Stimulated activated CD4-positive, alpha-beta T cell treated with anti-CD3 and anti-CD28 coated beads, Interleukin-4, amount 100 ng/mL, for 24 hours (primary cell): Measurements from ENCODE around the gene MTHFS.
A peak's percentile ranks its signal among the peaks of the same experiment; 100 is the strongest.

Experiments used
- DNase-seq: peaks from one replicate; pipeline ENCODE4 v3.0.0-alpha.2; 2020

Gene MTHFS

DNA sequence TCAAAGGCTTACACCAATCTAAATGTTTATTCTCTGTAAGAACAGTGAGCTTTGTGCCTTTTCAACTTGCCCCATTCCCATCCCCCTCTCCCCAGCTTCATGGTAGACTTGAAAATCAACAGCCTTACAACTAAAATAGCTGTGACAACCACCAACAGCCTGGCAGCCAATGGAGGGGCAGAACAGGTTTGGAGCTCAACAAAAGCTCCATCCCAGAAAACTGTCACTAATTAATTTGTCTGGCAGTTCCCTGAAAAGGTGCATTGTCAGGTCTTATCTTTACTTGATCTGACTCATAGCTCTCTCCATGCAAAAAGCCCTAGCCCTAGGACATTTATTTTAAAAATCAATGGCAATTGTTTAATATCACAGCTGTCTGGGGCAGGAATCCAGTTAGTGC is 22.6 kb downstream of the MTHFS start:
- no peak for DNase-seq

DNA sequence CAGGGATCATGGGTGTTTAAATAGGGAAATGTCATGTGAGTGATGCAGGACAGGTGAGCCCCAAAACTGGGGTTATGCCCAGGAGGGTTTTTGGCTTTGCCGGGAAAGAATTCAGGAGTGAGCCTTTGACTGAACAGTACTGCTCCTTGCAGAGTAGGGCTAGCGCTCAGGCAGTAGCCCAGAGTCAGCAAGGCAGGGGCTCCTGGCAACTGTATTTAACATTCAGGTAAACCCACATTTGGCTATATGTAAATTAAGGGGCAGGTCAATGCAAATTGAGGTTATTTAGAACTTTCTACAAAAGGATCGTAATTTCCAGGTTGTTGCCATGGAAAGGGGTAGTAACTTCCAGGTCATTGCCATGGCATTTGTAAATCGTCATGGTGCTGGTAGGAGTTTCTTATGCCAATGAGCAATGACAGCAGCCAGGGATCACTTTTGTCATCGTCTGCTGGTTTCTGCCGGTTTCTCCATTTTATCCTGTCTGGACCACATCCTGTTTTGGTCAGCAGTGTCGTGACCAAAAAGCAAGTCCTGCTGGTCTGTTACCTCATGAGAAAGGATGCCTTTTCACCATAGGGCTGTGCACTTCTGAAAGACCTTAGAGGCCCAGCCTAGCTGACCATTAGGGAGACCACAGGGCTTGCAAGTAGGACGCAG is 24.3 kb downstream of the MTHFS start:
- peak; percentile 23 for DNase-seq

DNA sequence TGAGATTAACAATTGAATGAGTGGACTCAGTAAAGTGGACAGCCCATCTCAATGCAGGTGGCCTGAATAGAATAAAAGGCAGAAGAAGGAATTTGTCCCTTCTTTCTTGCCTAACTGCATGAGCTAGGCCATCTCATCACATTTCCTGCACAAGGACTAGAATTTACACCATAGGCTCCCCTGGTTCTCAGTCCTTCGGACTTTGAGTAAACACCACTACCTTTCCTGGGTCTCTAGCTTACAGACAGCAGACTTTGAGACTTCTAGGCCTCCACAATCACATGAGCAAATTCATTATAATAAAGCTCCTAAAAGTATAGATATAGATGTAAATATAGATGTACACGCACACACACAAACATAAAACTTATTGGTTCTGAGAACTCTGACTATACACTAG is 28.3 kb downstream of the MTHFS start:
- DNase-seq: no peak

DNA sequence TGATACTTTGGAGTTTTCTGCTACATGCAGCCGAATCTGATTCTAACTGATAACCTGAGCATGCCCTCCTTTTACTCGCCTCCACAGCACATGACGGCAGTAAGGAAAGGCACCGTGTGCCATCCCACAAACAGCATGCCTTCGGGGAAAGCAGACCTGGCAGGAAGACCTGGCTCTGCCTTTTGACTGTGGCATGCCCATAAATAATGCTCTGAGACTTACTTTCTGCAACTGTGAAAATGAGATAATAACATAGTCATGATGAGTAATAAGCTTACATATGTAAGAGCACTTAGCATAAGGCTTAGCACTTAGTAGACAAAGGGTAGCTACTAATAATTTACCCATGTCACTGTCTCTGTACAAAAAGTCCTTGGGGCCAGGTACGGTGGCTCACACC is 32.9 kb downstream of the MTHFS start:
- DNase-seq: no peak

DNA sequence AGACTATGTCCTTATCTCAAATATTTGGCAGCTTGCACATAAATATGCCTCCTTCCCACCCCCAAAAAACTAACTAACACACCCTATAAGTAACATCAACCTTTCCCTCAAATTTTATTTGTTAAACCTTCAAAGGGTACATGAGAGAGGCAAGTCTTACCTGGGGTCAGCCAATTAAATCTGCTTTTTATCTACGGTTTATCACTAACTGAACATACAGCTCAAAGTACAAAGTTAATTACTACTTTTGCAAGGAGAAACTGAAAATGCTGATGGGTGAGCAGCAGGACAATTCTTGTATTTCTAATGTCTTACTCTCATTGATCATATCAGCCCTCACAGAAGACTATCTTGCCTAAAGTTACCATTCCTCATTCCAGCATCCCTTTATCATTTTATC is 34.6 kb downstream of the MTHFS start:
- no peak for DNase-seq

DNA sequence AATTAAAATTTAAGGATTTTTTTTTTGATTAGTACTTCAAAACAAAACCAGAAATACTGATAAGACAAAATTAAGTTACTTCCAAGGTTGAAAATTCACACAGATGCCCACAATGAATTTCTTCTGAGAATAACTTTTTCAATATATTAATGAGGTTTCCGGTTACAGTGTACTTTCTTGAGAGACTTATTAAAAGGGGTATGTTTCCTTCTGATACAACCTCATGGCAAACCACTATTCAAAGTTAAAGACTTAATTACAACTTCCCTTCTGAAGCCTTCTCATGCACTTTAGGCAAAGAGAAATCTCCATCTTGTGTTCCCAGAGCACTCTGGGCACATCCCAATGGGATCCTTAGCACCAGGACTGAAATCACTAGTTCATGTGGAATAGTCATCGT is 36.2 kb downstream of the MTHFS start:
- no peak for DNase-seq

DNA sequence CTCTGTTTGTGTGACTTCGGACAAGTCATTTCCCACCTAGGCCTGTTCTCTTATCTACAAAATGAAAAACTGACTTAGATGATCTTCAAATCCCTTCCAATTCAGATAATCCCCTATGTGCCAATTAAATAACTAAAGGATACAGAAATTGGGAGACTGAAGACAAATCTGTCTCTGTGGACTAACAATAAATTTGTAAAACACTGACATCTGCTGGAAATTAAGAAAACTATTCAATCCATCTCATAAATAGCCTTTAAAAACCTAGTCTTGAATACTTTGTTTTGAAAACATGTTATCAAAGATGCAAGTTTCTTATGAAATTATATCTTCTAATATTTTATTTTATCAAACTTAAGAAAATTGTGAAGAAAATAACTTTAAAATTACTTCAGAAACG is 38.3 kb downstream of the MTHFS start:
- no peak for DNase-seq

DNA sequence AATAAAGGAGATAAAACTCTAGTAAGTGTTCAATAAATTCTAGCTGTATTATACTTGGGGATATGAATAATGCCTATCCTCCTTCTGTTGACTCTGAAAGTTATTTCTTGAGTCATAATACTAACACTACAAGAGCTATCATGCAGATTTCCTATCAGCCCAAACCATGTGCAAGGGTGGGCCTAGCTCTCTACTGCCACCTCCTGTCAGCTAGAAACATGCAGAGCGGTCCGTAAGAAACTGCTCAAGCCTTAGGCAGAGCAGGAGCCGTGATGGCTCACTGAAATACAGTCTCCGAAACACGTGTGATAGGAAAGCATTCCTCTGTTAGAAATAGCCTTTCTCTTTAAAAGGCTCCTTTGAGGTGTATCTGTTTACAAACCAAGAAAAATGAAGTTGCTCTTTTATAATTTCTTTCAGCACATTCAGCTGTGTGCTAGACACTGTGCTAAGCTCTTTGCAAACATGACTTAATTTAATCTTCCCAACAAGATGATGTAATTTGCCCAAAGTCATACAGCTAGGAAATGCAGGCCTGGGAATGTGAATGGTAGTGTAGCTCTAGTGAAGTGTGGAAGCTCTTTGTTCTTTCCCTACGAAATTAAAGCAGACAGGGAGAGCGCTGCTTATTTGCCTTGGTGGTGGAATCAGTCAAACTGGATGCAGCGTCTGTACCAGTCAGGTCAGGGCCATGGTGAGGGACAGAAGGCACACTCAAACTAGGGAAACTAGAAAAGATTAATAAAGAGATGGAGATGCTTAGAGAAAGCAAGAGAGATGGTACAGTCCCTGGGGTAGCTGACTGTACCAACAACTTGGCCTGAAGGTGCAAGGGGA is 43.1 kb downstream of the MTHFS start:
- peak; percentile 75 for DNase-seq

DNA sequence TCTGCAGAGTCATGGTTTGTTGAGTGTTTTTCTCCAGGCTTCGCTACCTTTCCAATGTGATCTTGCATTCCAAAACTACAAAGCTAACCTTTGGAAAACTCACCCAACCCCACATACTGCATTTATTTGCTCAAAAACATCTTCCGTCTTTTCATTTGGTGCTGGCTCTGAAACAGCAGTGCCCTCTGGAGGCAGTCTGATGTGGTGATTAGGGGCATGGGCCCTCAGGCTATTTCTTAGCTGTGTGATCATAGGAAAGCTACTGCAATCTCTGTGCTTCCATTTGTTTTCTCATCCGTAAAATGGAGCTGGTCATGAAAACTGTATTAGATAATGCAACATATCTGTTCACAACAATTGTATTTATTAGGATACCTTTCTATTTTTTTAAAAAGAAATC is 47.0 kb downstream of the MTHFS start:
- peak; percentile 18 for DNase-seq

DNA sequence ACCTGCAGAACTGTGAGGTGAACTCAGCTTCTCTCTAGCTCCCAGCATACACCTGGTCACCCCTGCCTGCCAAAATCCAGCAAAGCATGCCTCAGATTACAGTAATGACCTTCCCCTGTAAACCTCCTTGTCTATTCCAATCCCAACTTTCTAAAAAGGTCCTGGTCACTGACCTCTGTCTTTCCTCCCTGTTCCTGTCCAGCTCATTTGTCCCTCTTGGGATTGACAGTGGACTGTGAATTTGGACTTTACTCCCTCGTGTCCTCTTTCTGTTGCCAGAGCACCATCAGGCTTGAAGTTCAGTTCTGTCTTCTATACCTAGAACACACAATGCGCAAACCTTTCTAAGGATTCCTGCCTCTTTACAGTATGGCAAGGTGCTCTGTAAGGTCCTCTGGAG is 50.3 kb downstream of the MTHFS start:
- no peak for DNase-seq

DNA sequence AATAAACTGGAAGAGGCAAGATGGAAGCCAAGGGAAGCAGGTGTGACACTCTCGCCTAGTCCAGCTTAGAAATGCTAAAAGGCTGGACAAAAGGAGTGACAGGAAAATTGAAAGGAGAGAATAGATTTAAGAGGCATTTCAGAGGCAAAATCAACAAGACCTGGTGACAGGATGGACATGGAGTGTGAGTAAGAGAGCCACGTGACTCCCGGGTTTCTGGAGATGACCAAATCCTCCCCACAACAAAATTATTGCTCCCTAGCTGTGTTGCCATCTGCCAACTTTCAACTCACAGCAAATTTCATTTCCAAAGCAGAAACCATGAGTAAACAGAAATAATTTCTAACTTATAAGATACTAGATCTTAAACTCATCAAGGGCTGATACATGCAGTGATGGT is 52.6 kb downstream of the MTHFS start:
- DNase-seq: no peak

DNA sequence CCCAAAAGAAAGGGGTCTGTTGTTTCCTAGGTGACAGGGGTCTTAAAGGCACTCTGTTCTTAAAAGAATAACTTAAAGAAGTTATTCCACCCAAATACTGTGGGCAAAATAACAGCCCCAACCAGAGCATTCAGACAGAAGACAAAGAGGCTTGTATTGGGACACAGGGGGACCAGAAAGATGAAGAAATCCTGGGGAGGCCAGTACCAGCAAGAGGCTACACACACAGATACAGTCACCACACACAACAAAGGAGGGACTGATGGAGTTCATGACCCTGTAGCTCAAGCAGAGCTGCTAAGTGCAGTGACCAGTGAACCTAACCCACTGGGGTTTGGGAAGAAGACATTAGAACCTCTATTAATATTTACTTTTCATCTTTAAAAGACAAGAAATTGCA is 59.0 kb downstream of the MTHFS start:
- DNase-seq: no peak

DNA sequence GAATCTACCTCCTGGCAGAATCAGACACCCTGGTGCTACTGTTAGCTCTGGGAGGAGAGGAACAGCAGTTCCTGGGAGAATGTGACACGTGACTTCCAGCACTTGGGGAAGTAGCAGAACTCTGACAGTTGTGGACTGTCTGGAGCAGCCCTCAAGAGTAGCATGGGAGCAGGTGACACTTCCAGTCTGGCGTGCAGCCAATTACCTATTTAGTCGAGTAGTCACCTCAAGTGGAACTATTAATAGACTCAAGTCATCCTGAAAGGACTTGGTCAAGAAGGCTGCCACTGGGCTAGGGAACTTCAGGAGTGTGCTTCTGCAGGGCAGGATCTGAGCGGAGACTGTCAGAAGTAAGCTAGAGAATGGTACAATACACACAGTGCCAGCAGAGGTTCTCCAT is 62.3 kb downstream of the MTHFS start:
- no peak for DNase-seq

DNA sequence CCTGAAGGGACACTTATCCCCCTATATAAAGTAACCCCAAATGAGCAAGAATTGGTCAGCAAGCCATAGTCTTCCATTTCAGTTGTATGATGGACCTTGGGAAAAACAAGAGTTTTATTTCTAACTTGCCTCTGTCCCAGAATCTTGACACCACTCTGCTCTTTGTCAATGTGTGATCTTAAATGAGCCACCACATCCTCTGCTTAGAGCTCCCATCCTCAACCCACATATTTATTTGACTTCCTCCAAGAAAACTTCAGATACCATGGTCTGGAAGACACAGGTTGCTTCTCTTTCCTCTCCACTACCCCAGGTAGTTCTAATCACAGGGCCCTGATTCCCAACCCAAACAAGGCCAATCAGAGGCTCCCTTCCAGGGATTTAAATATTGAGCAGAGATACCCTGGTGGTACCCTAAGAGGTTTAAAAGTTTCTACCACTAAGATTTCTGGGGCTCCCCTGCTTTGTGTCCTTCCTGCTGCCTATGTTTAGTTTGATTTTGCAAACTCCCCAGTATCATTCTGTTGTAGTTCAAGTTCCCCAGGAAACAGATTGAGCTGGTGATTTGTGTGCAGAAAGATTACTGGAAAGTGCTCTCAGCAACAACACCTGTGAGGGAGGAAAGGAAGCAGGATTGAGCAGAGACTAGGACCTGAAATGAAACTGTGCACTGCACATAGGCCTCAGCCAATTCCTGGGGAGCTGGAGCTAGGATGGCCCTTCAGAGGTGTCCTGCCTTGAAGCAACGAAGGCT is 64.3 kb downstream of the MTHFS start:
- DNase-seq: no peak

DNA sequence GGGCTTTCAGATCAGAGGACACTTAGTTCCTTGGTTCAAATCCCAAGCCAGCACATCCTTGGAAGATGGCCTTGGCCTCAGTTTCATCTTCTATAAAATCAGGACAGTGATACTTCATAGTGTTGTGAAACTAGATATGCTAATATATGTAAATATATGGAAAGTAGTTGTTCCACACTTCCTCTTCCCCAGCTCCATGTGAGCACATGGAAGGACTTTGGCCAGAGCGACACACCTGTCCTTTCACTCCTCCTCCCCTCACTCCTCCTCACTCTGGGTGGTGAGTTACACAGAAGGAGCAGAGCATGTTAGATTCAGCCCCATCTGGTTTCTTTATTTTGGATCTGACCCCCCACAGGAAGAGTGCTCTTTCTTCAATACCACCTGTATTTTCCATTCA is 65.2 kb downstream of the MTHFS start:
- no peak for DNase-seq

DNA sequence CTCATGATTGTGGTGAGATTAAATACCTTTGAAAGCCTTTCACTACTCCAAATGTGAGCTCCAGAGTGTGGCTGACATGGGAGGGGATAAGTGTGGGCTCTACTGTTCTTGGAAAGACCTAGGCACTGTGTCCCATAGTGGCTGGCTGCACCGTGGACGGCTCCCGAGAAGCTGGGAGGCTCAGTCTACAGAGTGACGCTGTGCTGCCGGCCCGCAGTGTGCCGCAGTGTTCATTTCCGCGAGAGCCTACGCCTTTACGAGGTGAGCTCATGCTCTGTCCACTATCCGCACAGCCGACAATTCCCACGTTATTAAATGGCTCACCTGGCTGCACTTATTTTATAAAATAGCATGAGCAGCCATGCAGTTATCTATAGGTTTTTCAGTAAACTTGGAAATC is 66.9 kb downstream of the MTHFS start:
- no peak for DNase-seq

DNA sequence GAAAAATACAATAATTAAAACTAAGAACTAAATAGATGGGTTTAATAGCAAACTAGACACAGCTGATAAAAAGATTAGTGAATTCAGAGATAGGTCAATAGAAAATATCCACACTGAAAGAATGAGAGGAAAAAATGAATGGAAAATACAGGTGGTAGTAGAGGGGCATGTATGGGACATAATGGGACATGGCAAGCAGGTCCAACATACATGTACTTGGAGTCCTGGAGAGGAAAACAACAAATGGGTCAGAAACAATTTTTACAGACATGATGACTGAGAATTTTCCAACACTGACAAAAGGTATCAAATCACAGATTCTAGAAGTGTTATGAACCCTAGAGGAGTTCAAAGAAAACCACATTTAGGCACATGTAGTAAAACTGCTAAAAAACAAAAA is 68.4 kb downstream of the MTHFS start:
- no peak for DNase-seq

DNA sequence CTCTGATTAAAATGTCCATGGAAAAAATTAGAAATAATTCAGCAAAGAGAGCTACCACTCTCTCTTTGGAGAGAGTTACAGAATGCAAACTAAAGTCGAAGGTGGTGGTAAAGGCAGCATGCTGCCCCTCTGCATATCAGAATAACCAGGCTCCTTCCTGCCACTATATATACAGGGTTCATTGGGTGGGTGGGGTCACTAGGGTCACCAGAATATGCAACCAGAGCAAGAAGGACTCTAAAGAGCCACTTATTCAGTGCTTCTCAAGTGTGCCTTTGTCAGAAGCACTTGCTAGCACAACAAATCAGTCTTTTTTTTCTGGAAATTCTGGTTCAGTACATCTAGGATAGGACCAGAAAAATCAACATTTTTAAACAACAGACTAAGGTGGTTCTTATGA is 70.0 kb downstream of the MTHFS start:
- no peak for DNase-seq

DNA sequence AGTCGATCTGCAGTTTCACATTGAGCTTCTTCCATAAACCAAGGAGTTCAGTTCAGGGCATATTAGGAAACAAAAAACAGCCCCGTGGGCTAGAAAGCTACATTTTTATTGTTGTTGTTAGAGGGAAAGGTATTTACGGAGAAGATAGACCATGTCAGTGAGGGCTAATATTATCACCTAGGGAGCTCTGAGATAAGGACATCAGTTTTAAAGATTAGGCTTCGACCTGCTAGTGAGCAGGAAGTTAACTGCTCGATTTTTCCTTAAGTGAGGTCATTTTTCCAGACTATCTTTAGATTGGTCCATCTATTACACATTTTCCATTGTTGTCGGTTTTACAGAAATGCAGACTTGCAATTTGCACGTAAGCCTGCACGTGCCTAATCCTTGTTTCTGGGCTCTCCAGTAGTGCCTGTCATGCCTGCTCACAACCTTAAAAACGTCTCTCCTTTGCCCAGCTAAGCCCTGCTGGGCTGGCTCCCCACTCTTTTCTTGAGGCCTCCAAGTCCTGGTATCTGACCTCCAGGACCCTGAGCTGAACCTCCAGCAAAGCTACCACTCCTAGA is 72.6 kb downstream of the MTHFS start:
- no peak for DNase-seq

DNA sequence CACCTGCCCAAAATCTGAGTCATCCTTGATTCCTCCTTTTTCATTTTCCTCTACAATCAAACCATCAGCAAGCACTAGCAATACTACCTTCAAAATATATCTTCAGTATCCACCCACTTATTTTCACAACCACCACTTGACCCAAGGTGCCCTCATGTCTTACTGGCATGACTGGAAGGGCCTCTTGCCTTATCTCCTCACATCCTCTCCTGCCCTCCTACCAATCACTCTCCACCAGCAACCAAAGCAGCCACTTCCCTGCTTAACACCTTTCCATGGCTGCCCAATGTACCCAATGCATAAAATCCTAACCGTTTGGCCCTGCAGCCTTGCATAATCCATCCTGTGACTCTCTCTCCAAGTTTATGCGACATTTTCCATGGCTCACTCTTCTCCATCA is 76.0 kb downstream of the MTHFS start:
- DNase-seq: no peak

DNA sequence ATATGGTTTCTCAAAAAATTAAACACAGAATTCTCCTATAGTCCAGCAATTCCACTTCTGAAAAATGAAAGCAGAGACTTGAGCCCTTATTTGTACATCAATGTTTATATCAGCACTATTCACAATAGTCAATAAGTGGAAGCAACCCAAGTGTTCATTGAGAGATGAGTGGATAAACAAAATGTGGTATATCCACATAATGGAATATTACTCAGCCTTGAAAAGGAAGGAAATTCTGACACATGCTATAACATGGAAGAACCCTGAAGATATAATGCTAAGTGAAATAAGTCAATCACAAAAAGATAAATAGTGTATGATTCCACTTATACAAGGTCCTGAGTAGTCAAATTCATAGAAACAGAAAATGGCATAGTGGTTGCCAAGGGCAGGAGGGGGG is 76.6 kb downstream of the MTHFS start:
- DNase-seq: no peak

DNA sequence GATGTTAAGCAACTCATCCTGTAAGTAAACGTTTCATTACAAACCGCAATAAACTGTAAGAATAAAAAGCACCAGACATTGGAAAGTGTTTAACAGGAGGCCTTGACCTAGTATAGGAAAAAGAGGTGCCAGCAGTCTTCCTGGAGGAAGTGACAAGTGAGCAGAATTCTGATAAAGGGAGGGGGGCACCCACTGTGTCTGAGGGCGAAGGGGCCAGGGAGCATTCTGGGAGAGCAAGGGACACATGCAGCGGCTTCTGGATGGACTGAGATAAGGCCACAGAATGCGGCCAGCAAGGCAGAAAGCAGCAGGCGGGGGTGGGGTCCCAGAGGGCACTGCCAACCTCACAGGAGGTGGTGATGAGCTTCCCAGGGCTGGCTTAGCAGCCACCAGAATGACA is 80.2 kb downstream of the MTHFS start:
- DNase-seq: no peak

DNA sequence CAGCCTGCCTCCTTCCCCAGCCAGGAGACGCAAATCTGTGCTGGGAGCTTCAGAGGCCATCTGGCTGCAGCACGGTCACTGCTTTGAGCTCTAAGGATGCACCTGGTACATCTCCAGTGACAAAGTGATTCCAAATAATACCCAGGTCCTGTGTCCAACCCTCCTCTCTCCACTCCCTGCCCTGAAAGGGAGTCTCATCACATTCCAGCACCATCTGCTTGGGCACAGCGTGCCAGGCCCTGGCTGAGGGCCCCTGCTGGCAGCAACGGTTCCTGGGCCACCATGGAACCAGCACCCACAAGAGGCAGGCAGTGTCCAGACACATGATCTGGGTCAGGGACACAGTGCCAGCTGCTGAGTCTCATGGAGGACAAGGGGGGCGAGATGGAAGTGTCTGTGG is 81.3 kb downstream of the MTHFS start:
- no peak for DNase-seq

DNA sequence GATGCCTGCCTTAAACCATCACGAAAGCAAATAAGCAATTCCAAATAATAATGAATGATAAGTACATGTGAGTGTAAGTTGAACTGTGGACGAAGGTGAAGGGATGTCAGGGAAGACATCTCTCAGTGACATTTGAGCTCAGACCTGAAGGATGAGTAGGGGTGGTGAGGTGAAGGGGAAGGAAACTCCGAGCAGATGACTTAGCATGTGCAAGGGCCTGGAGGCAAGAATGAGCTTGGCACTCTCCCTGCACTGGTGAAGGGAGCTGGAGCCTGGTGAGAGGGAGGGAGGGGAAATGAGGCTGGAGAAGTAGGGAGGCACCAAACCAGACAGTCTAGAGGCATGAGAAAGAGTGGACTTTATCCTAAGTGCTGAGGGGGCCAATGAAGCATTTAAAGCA is 84.3 kb downstream of the MTHFS start:
- no peak for DNase-seq
